Neural crest cell (in vitro differentiated cells): ENCODE results near the gene KLHL14. TPM values are rescaled to one million over a fixed set of nuclear protein-coding genes. Genes with fewer than 3 reads are reported as not detected.

Source experiments
- DNase-seq: peaks from one replicate; pipeline ENCODE4 v3.0.0; 2021; ENCODE audit warnings: low read depth, mixed read lengths, low spot score
- H3K27ac Mint-ChIP-seq: one replicate; pipeline ENCODE4 v1.8.0; 2021; ENCODE audit warnings: mild to moderate bottlenecking, mixed read lengths; ENCODE audit not compliant: unreplicated experiment
- H3K27me3 Mint-ChIP-seq: 2 replicates; pipeline ENCODE4 v1.8.0; 2021; ENCODE audit warnings: low read depth, mild to moderate bottlenecking, mixed read lengths
- H3K36me3 Mint-ChIP-seq: 2 replicates; pipeline ENCODE4 v1.8.0; 2021; ENCODE audit warnings: low read depth, mild to moderate bottlenecking, mixed read lengths
- H3K4me1 Mint-ChIP-seq: 2 replicates; pipeline ENCODE4 v1.8.0; 2021; ENCODE audit warnings: mixed read lengths
- H3K4me3 Mint-ChIP-seq: one replicate; pipeline ENCODE4 v1.8.0; 2021; ENCODE audit warnings: mild to moderate bottlenecking, mixed read lengths
- H3K9me3 Mint-ChIP-seq: 2 replicates; pipeline ENCODE4 v1.8.0; 2021; ENCODE audit warnings: mixed read lengths
- CTCF ChIP-seq: fragments of 200-600 bp; sonication (generic); conservative IDR thresholded peaks from 2 replicates; pipeline ENCODE4 v1.5.0; 2021; ENCODE audit warnings: antibody characterized with exemption, mild to moderate bottlenecking
- total RNA-seq: library from RNA; stranded (reverse); gene quantifications from 2 replicates; pipeline ENCODE4 v1.2.1, GENCODE V29; 2021

Gene KLHL14
- total RNA-seq, 1 donor from 2014 or later: 2.2 TPM

GRCh38 chr18:32769586-32770053 lies 3.2 kb downstream of the KLHL14 start:
- H3K9me3 Mint-ChIP-seq: no peaks in the 10 kb centered on the region
- H3K27ac Mint-ChIP-seq: peak overlapping the region; percentile 62

GRCh38 chr18:32769071-32769585 lies 3.7 kb downstream of the KLHL14 start:
- H3K27me3 Mint-ChIP-seq: peaks cover 69% of the 10 kb centered on the region

More at GRCh38 chr18:32769586-32770053, 3.2 kb downstream of the KLHL14 start:
- TF ChIP-seq CTCF: no peak
- H3K27me3 Mint-ChIP-seq: peaks cover 74% of the 10 kb centered on the region
- no peaks in the 10 kb centered on the region for H3K36me3 Mint-ChIP-seq
- H3K4me1 Mint-ChIP-seq: peaks cover 31% of the 10 kb centered on the region
- peak; percentile 29 for DNase-seq
- peak overlapping the region; percentile 83 for H3K4me3 Mint-ChIP-seq

GRCh38 chr18:32767400-32767799 lies 5.4 kb downstream of the KLHL14 start:
- no peak overlapping the region for H3K4me3 Mint-ChIP-seq
- no peak for TF ChIP-seq CTCF
- H3K27me3 Mint-ChIP-seq: peaks cover 52% of the 10 kb centered on the region
- H3K4me1 Mint-ChIP-seq: peaks cover 16% of the 10 kb centered on the region
- no peak for DNase-seq
- no peaks in the 10 kb centered on the region for H3K9me3 Mint-ChIP-seq
- no peak overlapping the region for H3K27ac Mint-ChIP-seq
- no peaks in the 10 kb centered on the region for H3K36me3 Mint-ChIP-seq

More at GRCh38 chr18:32769071-32769585, 3.7 kb downstream of the KLHL14 start:
- no peaks in the 10 kb centered on the region for H3K36me3 Mint-ChIP-seq
- peaks cover 31% of the 10 kb centered on the region for H3K4me1 Mint-ChIP-seq
- no peak for TF ChIP-seq CTCF
- H3K4me3 Mint-ChIP-seq: peak overlapping the region; percentile 83
- H3K9me3 Mint-ChIP-seq: no peaks in the 10 kb centered on the region
- no peak overlapping the region for H3K27ac Mint-ChIP-seq
- no peak for DNase-seq

GRCh38 chr18:32764611-32765244 lies 8.1 kb downstream of the KLHL14 start:
- Mint-ChIP-seq H3K4me3 (no peak overlapping the region), H3K27ac (no peak overlapping the region), H3K36me3 (no peaks in the 10 kb centered on the region), H3K9me3 (no peaks in the 10 kb centered on the region), H3K4me1 (peaks cover 7% of the 10 kb centered on the region), H3K27me3 (peaks cover 30% of the 10 kb centered on the region)
- no peak for TF ChIP-seq CTCF
- no peak for DNase-seq

- H3K27me3 Mint-ChIP-seq: peaks cover 16% of the 10 kb centered on the region
- no peaks in the 10 kb centered on the region for H3K4me1 Mint-ChIP-seq
- H3K27ac Mint-ChIP-seq: no peak overlapping the region
- H3K9me3 Mint-ChIP-seq: no peaks in the 10 kb centered on the region
- H3K4me3 Mint-ChIP-seq: no peak overlapping the region
- no peaks in the 10 kb centered on the region for H3K36me3 Mint-ChIP-seq
- no peak for DNase-seq
- TF ChIP-seq CTCF: no peak
These were observed 9.5 kb downstream of the KLHL14 start for GRCh38 chr18:32763293-32763692.
